K562 treated with DMSO at 1 percent for 12 hours (cell line): Measurements from ENCODE around the gene ZNF891. TPM values are rescaled to one million over a fixed set of nuclear protein-coding genes. Genes with fewer than 3 reads are reported as not detected.

Source experiments
- total RNA-seq: library from RNA; unstranded; fragments of 300-600 nt; gene quantifications from 2 replicates; pipeline ENCODE4 v1.2.3, GENCODE V29; 2022; ENCODE audit not compliant: insufficient read depth

Gene ZNF891
- total RNA-seq = 0.79 TPM in 1 of 2 replicates, not detected in the other

DNA sequence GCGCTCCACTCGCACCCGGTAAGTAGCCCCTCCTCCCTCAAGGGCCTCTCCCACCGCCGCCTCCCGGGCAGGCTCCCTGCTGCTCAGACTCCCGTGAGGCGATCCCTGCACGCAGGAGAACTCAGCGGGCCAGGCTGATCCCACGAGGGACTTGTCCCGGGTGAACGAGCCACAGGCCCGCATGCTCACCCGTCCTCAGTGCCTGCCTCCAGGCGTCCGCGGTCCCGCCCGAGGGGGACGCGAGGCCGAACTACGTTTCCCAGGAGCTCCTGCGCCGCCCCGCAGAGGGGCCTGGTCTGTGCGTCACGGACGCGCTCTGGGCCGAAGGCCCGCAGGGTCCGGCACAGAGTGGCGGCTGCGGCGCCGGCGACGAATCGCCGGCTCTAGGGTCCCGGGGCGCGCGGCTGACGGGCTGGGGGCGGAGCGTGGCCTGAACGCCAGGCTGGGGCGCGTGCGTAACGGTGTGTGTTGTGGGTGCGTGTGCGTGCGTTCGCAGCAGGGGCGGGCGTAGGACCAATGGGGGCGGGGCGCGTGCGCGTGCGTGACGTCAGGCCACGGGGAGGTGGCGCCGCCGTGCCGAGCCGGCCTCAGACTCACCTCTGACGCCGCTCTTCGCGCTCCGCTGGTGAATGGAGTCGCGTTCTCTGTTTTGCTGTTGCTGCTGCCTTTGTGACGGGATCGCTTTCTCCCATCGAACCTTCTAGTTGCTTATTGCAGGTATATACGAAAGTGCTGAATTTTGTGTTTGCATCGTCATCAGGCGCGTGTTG lies at the start of gene ZNF891, which contains the start of gene ZNF10:
TSS of gene ZNF891 (minus strand) at position 237 of the 770 bp plus-strand sequence. CDS start 8,356 bp downstream, outside the sequence.
TSS of gene ZNF10 (plus strand) at position 590 of the 770 bp plus-strand sequence. CDS start 13,866 bp downstream, outside the sequence.

DNA sequence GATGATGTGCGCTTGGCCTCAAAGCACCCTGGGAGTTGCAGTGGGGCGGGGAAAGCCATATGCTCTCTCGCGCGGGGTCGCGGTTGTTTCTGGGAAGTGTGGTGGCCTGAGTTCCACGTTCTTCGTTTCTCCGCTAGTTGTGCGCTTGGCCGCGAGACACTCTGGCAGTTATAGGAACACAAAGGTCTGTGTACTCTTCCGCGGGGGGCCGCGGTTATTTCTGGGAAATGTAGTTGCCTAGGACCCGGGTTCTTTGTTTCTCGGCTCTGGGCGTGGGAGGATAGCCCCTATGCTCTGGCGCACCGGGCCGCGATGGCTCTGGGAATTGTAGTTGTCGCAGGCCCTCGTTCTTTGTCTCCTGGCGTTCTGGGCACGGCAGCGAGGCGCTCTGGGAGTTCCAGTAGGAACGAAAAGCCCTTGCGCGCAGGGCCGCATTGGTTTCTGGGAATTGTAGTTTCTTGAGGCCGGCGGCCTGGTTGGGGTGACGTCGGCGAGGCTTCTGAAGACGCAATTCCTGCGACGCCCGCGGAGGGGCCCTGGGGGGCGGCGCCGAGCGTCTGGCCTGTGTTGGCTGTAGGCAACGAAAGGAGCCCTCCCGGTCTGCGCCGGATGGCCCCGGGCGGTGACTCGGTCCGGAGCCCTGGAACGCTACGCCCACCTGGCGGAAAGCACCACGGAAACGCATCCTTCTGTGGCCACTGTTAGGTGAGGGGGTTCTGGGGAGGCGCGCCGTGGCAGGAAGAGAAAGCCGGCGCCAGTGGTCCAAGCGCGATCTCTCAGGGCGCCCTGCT lies 49.5 kb downstream of the ZNF891 start, which contains the start of gene ZNF140:
TSS of gene ZNF140 (plus strand) at position 556 of the 791 bp plus-strand sequence. CDS start 398 bp downstream, outside the sequence.

Other genes starting within 250 kb of the ZNF891 start
- gene CHFR, start 242.7 kb downstream of the ZNF891 start, total RNA-seq = 21.5 and 34.6 TPM in 2 replicates
- gene ZNF605, start 174.0 kb downstream of the ZNF891 start, total RNA-seq = 0.33 and 0.89 TPM in 2 replicates
- gene ZNF26, start 143.9 kb downstream of the ZNF891 start, total RNA-seq = 5.1 and 8.6 TPM in 2 replicates
- gene ZNF84, start 92.8 kb downstream of the ZNF891 start, total RNA-seq = 4.6 and 14.5 TPM in 2 replicates
- 2.3 and 7.4 TPM in 2 replicates for gene ZNF140, start 49.4 kb downstream of the ZNF891 start, total RNA-seq
- gene ZNF10, start 353 bp upstream of the ZNF891 start, total RNA-seq = 0.85 and 7.1 TPM in 2 replicates
- 3.6 and 4.7 TPM in 2 replicates for gene ZNF268, start 51.2 kb upstream of the ZNF891 start, total RNA-seq
- gene ANHX, start 105.6 kb upstream of the ZNF891 start, total RNA-seq = not detected in 2 replicates